ENCODE data around the gene INIP.

DNA sequence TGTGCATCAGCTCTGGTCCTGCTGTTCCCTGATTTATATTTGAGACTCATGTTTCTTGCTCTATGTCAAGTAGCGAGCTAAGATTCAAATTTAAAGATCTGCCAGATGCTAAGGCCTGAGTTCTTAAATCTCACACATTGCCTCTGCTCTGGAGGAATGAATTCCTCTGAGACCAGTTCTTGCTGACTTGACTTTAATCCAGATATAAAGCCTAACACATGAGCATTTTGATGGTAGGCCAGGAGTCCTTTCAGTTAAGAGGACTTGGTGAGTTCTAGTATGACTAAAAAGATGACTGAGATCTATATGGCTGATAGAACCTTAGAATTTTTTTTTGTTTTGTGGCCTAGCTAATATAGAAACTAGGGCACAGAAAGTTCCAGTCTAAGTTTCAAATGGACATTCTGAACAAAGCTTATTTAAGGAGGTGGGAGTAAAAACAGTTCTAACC lies 1.3 kb upstream of the INIP start:
- TF ChIP-seq EZH2 (IDR thresholded peaks at IDR 0.05; ENCODE audit: borderline replicate concordance, low read depth, low read length, poor library complexity, severe bottlenecking): no peak
- TF ChIP-seq, protein P1, sequence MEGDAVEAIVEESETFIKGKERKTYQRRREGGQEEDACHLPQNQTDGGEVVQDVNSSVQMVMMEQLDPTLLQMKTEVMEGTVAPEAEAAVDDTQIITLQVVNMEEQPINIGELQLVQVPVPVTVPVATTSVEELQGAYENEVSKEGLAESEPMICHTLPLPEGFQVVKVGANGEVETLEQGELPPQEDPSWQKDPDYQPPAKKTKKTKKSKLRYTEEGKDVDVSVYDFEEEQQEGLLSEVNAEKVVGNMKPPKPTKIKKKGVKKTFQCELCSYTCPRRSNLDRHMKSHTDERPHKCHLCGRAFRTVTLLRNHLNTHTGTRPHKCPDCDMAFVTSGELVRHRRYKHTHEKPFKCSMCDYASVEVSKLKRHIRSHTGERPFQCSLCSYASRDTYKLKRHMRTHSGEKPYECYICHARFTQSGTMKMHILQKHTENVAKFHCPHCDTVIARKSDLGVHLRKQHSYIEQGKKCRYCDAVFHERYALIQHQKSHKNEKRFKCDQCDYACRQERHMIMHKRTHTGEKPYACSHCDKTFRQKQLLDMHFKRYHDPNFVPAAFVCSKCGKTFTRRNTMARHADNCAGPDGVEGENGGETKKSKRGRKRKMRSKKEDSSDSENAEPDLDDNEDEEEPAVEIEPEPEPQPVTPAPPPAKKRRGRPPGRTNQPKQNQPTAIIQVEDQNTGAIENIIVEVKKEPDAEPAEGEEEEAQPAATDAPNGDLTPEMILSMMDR (conservative IDR thresholded peaks at IDR 0.05; ENCODE audit: low read depth, low read length): no peak

All from A673 (cell line).